ENCODE results near the gene INA. TPM values are rescaled to one million over a fixed set of nuclear protein-coding genes. Genes with fewer than 3 reads are reported as not detected.

The INA gene
- total and polyA plus RNA-seq, 7 donors = 0.06 to 0.08 TPM; not detected in 5

GRCh38 chr10:103334567-103334966 is 57.6 kb downstream of the INA start:
- Histone ChIP-seq H3K27me3 (ENCODE audit: insufficient read depth in 3 of 3, low read length in 2 of 3) (no peaks in the 10 kb centered on the region), H3K4me1 (no peaks in the 10 kb centered on the region), H3K36me3 (ENCODE audit: insufficient read depth in 1 of 2, low read depth in 1 of 2) (peaks cover 2 to 82% of the 10 kb centered on the region in 2 donors), H3K4me3 (no peak overlapping the region), H3K9me3 (no peaks in the 10 kb centered on the region), H3K27ac (no peak overlapping the region)
- no peak for TF ChIP-seq CTCF (IDR thresholded peaks at IDR 0.05)
- no peak for ATAC-seq
- intact Hi-C loops (cut with DNase I) = loop anchor here in 1 of 2 donors (5.0 kb wide), 1 partner anchor 417 kb away; the partner anchor contains the start of gene CNNM2
- no peak for DNase-seq

- 92 to 95% (median 94%) methylated on average over 4 of the region's 4 CpGs for WGBS, 3 donors
- TF ChIP-seq CTCF (IDR thresholded peaks at IDR 0.05) = no peak
- DNase-seq (no peak), ATAC-seq (no peak)
- Histone ChIP-seq H3K36me3 (ENCODE audit: insufficient read depth in 1 of 2, low read depth in 1 of 2) (peaks cover 0 to 77% of the 10 kb centered on the region in 2 donors), H3K4me3 (no peak overlapping the region), H3K4me1 (no peaks in the 10 kb centered on the region), H3K27me3 (ENCODE audit: insufficient read depth in 3 of 3, low read length in 2 of 3) (no peaks in the 10 kb centered on the region), H3K9me3 (no peaks in the 10 kb centered on the region), H3K27ac (no peak overlapping the region)
- intact Hi-C loops (cut with DNase I) = no loop called here
Measured at GRCh38 chr10:103336370-103336769, 59.4 kb downstream of the INA start.

Other genes starting within 250 kb of the INA start
- 10 to 100 TPM; 64.5 to 94.6 (median 80.4) TPM for gene NT5C2, start 83.9 kb upstream of the INA start, total RNA-seq
- 10 to 100 TPM; 17.8 to 57.6 (median 41.5) TPM for gene NT5C2, start 83.9 kb upstream of the INA start, polyA plus RNA-seq
- gene RPEL1, start 31.3 kb upstream of the INA start, total RNA-seq = not detected
- under 1 TPM in 1 of 3 donors, not detected in 2; 0.01 TPM for gene RPEL1, start 31.3 kb upstream of the INA start, polyA plus RNA-seq
- 10 to 100 TPM in 1 of 4 donors, 1 to 10 TPM in 3; 4.2 to 12.5 (median 8.3) TPM for gene PCGF6, start 74.0 kb downstream of the INA start, total RNA-seq
- 10 to 100 TPM in 2 of 3 donors, 1 to 10 TPM in 1; 8.9 to 21.2 (median 10.1) TPM for gene PCGF6, start 74.0 kb downstream of the INA start, polyA plus RNA-seq
- gene TAF5, start 90.8 kb downstream of the INA start, total RNA-seq = 1 to 10 TPM; 3.2 to 4.5 (median 3.8) TPM
- 1 to 10 TPM; 2.9 to 5.2 (median 4.2) TPM for gene TAF5, start 90.8 kb downstream of the INA start, polyA plus RNA-seq
- gene ATP5MK, start 119.3 kb downstream of the INA start, total RNA-seq = 100 to 1,000 TPM; 573 to 670 (median 643) TPM
- 1,000 to 10,000 TPM; 1,165 to 1,454 (median 1,440) TPM for gene ATP5MK, start 119.3 kb downstream of the INA start, polyA plus RNA-seq
- 10 to 100 TPM; 14.5 to 34.7 (median 25.0) TPM for gene PDCD11, start 119.5 kb downstream of the INA start, total RNA-seq
- 10 to 100 TPM; 13.1 to 34.0 (median 19.1) TPM for gene PDCD11, start 119.5 kb downstream of the INA start, polyA plus RNA-seq
- 1 to 10 TPM; 6.5 to 9.3 (median 7.3) TPM for gene CALHM2, start 175.2 kb downstream of the INA start, total RNA-seq
- gene CALHM2, start 175.2 kb downstream of the INA start, polyA plus RNA-seq = 1 to 10 TPM; 6.3 to 7.8 (median 7.5) TPM
- gene CALHM1, start 181.8 kb downstream of the INA start, total RNA-seq = not detected
- not detected for gene CALHM1, start 181.8 kb downstream of the INA start, polyA plus RNA-seq
- not detected for gene CALHM3, start 202.1 kb downstream of the INA start, total RNA-seq
- not detected for gene CALHM3, start 202.1 kb downstream of the INA start, polyA plus RNA-seq
- gene NEURL1, start 216.6 kb downstream of the INA start, total RNA-seq = 100 to 1,000 TPM in 1 of 4 donors, 10 to 100 TPM in 3; 33.6 to 103 (median 71.4) TPM
- 10 to 100 TPM; 10.9 to 87.0 (median 35.9) TPM for gene NEURL1, start 216.6 kb downstream of the INA start, polyA plus RNA-seq

Data from psoas muscle (tissue), 8 donors.